Stromal cell of bone marrow (primary cell): ENCODE measurements around the gene PODXL2.
"Not testable (repeated sequence)": the region's sequence is repeated elsewhere in the genome, so short reads cannot be mapped to it uniquely, and the experiment has no call there.

ENCODE experiments used
- DNase-seq: peaks from one replicate; pipeline ENCODE4 v3.0.0-alpha.2; 2012; ENCODE audit warnings: low read depth

PODXL2 gene

DNA sequence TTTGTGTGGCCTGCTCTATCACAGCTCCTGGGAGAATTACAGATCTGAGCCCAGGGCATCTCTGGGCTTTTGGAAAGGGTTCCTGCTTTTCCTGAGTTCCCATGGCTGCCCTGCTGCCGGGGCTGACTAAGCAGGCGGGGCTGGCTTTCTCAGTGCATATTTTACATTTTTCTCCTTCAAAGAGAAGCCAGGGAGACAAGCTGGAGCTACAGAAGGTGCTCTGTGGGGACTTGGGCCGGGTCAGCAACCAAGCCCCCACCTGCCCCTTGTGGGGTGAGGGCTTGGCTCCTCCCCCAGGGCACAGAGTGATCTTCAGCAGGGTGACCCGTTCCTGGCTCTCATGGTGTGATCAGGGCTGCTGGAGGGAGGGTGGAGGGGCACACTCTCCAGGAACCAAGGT is 61.1 kb downstream of the PODXL2 start:
- DNase-seq, result peak; percentile 28

DNA sequence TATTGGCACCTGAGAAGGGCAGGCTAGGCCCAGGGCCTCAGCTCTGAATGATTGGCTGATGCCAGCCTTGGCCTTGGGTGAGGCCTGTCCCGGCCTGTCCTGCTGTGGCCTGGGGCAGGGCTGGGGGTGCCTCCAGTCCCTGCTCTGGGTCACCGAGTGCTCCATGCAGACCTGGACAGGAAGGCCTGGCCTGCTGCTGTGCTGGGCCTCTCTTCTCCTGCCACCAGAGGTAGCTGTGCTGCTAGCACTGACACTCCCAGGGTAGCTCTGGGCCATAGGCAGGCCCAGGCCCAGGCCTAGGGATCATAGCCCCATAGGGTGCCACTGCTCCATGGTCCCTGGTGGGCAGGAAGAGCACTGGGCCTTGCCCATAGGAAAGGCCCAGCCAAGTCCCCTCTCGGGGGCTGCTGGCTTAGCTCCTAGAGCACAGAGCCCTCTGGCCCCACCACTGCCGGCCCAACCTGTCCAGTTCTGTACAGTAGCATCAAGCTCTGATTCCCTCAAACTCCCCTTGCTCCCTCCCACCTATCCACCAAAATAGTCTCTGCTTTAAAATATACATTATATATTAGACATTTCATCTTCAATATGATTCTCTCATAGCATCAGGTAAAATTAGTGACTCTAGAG is 62.0 kb downstream of the PODXL2 start:
- DNase-seq, result peak; percentile 26

DNA sequence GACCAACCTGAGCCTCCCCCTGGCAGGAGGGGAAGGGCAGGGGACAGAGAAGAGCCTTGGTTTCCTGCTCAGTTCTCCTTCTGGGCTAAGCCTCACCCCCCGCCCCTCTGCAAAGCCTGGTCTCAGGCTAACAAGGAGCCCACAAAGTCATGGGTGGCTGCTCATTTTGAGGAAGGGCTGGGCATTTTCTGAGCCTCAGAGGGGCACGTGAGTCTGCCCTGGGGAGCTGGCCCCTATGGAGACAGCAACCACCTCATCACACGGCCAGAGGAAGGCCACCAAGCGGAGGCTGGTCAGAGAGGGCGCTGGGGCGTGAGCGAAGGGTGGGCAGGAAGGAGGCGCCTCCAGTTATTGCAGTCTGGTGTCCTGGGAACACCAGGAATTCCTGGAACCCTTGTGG is 62.5 kb downstream of the PODXL2 start:
- no peak for DNase-seq

DNA sequence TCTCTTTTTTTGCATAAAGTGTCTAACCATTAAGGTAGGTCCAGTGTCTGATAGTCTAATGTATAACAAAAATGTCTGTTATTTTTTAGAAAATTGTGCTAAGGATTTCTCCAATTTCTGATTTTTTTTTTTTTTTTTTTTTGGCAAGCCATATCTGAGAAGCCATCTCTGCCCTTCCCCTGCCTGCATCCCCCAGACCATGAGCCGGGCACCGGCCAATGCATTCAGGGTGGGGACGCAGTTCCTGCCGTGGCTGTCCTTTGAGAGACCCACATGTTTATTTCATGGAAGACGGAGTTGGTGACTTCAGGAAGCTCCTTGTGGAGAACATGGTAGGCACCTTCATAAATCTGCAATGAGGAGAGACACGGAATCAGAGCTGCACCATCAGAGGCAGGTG is 63.0 kb downstream of the PODXL2 start:
- no peak for DNase-seq

DNA sequence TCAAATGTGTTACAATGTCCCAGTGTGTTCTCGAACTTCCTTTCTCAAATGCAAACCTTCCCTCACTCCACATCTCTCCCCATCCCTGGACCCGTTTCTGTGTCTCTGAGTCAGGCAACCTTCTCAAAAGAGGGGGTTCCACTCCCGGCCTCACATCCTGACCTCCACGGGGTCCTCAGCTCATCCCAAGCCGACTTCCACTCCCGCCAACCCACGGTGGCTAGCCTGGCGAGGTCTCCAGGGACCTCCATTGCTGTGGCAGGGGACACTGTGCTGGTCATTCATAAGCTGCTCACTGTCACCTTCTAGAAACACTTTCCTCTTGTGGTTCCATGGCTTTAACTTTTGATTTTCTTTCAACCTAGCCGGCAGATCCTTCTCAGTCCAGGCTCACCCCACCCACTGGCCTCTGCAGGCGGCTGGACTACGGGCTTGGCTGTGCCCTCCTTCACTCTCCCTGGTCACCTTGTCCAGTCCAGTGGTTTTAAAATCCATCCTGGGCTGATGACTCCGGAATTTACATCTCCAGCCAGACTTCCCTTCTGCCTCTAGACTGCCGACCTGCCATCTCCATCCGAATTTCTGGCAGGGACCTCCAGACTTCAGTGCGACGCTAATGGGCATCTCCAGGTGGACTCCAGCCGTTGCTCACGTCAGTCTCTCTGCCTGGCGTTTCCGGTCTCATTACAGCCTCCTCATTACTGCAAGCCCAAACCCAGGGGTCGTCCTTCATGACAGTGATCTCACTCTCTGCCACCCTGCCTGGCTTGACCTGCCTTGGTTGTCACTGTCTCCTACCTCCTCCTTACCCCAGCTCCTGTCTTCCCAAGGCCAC is 63.7 kb downstream of the PODXL2 start:
- no peak for DNase-seq

DNA sequence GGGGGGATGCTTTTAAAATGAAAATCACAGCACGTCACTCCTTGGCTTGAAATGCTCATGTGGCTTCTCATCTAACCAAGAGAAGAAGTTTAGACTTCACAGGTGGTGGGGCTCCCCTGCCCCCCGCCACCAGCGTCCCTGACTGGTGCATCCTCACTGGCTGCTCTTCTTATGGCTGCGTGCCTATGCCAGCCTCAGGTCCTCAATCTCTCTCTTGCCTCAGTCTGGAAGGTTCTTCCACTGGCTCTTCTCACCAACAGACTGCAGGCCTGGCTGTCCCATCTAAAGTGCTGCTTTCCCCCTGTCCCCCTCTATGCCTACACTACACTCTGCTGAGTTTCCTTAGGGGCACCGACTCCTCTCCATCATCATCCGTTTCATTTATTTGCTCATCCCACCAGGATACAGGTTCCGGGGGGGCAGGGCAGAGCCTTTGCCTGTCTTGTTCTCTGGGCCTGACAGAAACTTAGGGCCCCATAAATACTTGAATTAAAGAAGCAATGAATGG is 64.4 kb downstream of the PODXL2 start:
- DNase-seq, result no peak

DNA sequence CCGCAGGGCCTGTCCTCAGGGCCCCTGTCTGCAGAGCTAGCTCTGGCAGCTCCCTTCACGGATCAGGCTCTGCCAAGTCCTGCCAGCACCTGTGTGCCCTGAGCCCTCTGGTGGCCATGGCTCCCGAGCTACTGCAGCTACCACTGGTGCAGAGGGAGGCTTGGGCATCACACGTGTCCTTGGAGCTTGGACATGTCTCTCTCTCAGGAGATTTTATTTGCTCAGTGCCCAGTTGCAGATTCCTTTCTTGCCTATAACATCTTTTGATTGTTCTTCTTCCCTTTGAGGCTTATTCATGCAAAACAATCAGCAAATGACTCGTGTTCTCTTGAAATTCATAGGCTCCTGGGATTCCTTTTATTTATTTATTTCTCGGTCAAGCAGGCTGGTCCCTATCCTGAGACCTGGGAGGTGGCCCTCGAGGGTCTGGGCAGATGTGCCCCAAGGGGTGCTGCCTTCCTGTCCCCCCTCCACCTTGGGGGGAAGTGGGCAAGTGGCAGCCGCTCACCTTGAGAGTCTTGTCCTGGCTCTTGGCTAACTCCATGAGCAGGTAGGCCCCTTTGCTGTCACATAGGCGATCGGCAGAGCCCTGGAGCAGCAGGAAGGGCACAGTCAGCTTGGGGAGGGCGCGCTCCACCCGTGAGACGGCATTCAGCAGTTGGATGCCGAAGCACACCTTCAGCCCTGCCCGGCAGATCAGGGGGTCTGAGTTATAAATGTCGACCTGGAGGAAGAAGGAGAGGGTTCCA is 65.7 kb downstream of the PODXL2 start:
- no peak for DNase-seq

DNA sequence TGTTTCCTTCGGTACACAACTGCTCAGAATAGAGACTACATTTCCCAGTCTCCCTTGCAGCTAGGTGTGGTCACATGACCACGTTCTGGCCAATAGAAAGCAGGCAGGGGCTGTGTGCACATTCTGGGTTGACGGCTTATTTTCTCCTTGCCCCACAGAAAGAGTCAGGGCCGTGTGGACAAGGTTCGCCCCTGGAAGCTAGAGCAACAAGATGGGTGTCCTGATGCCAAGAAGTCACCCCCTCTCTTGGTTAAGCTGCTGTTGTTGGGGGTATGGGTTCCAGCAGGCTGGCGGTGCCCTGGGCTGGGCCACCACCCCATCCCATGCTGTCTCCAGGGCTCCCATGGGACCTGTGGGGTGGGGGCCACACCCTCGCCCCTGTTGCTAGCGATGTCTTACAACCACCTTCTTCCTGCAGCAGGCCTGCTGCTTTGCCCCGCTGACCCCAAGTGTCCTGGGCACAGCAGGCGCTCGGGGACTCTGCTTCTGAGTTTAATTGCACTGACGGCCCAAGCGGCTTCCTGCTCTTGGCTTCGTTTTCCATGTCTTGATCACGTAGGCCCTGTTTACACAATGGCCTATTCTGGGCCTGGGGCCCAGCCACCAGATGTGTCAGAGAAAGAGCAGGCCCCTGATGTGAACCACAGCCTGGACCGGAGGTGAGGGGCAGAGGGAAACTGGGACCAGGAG is 68.7 kb downstream of the PODXL2 start:
- peak; percentile 86 for DNase-seq

DNA sequence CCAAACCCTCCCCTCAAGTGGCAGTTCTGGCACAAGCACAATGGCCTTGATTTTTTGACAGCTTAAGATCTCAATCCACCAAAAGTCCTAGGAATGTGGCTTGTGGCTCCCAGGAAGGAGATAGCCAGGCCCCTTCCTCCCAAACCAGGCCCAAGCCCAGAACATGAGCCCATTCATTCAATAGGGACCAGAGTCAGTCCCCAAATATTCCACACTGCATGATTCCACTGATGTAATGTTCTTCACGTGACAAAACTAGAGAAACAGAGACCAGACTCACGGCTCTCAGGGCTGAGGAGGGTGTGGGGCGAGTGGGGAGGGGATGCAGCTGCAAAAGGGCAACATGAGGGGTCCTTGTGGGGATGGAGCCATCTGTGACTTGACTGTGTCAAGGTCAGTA is 69.3 kb downstream of the PODXL2 start:
- no peak for DNase-seq

DNA sequence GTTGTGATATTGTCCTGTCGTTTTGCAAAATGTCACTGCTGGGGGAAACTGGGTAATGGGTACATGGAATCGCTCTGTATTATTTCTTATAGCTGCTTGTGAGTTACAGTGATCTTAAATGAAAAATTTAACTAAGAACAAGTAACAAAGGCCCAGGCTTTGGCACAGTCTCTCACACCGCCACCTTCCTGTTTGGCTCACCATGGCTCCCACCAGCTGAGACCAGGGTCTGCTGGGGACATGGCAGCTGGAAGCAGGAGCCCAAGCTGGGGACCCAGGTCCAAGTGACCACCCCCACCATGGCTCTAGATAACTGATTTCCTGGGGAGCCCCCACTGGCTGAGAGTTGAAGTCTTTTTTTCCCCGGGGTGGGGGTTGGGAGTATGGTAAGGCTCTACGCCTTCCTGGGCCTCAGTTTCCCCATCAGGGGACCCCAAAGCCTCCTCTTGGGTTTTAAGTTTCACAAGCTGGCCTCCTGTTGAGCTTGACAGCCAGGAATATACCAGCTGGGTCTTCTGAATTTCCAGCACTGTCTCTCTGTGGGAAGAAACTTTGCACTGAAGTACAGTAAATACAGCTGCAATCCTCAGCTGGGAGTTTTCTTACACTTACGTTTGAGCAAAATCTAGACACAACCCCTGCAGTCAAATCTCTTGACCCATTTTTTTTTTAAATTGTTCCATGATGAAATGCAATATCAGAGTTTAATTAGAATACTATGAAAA is 69.9 kb downstream of the PODXL2 start:
- DNase-seq, result no peak

DNA sequence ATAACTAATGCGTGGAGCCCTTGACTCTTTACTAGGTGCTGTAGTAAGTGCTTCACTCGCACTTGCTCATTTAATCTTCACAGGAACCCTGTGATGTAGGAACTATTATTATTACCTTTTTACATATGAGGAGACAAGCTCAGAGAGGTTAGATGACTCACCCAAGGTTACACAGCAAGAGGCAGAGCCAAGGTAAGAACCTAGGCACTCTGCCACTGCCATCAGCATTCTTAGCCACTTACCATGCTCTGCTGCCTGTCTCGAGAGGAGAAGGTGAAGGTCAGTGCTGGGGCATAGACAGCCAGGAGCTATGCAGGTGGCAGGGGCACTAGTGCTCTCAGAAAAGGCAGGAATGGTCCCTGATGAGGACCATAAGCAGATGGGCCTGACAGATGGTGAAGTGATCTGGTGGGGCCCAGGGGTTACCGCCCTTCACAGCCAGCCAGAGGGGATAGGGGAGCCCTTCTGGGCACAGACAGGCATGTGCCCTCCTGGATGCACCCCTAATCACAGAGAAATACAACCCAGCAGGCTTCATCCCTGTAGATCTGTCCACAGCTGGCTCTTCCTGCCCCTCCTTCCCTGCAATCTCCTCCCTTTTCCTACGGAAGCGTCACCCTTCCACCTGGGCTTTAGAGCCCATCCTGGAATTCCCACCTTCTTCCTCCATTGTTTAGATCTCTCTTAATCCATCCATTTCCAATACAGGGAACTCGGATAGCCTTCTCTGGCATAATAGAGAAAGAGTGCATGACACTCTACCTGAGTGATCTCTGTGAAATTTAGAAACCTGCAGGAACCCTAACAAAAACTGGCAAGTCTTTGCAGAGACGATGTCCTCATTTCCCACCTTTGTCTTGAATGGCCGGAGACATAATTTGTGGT is 70.7 kb downstream of the PODXL2 start:
- no peak for DNase-seq

DNA sequence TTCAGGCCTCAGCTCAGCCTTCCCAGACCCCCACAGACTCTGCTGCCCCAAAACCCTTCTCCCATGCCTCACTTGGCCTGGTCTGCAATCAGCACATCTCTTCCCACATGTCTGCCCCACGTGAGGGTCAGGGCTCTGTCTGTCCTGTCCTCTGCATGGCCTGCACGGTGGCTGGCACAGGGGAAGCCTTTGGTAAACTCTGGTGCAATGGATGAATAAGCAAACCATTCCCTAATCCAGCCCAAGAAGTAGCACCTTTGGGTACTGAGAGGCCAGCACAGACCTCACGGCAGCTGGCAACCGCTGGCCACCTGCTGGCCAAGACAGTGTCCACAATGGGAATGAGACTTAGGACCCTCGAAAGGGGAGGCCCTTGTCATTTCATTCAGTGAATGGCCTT is 71.4 kb downstream of the PODXL2 start:
- DNase-seq, result no peak

DNA sequence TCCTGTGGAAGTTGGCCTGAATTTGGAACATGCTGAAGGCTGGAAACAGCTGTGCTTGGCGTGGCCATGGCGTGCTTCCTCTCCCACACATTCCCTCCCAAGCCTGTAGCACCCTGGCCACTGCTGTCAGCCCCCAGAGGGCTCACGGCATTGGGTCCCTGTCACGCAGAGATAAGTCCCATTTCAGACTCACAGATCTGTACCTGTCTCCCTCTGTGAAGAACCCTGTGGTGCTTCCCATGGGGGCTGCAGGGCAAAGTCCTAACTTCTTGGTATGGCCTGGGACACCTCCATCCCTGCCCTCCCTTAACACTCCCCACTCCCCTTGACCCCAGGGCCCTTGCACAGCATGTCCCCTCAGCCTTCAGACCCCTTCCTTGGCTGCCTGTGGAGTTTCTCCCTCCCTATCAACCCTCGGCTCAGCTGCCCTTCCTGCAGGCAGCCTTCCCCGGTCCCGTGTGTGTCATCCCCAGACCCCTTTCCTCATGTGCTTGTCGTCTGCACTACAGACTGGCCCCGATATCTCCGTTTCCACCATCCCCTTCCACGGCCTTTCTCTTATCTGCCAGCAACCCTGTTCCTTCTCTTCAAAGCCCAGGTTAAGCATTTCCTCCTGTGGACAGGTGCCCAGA is 72.4 kb downstream of the PODXL2 start:
- no peak for DNase-seq

DNA sequence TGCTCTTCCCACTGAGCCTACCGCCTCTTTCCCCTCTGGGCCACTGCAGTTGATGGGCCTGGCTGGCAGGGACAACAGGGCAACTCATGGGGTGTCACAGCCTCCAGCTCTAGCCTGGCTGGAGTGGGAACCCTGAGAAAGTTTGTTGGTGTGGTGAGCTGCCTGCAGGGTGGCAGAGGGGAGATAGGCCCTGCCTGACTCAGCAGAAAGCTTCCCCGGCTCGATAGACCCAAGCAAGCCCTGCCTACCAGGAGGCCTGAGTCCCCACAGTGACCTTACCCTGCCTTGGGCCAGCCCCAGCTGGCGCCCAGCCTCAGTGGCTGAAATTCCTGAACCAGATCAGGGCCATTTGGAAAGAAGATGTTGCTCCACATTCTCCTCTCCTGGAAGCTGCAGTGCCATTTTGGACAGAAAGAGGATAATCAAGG is 73.2 kb downstream of the PODXL2 start:
- no peak for DNase-seq

DNA sequence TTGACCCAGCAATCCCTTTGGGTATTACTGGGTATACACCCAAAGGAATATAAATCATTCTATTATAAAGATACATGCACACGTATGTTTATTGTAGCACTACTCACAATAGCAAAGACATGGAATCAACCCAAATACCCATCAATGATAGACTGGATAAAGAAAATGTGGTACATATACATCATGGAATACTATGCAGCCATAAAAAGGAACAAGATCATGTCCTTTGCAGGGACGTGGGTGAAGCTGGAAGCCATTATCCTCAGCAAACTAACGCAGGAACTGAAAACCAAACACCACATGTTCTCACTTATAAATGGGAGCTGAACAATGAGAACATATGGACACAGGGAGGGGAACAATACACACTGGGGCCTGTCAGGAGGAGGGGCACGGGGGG is 75.9 kb downstream of the PODXL2 start:
- not testable (repeated sequence) for DNase-seq

DNA sequence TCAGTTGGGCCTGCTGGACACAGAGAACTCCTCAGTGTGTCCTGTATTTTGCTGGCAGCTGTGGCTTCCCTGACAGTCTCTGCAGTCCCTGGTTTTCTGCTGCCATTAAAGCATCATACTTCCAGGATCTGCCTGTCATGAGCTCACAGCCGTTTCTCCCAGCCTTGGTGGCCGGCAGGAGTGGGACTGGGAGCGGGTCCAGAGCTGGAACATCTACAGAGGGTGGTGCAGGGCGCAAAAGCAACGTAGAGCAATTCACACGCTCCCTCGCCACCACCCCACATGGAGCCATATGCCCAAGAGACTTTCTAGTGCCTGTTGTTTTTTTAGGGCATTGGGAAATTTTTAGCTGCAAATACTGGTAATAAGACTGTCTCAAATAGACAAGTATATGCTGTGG is 77.3 kb downstream of the PODXL2 start:
- DNase-seq, result no peak

DNA sequence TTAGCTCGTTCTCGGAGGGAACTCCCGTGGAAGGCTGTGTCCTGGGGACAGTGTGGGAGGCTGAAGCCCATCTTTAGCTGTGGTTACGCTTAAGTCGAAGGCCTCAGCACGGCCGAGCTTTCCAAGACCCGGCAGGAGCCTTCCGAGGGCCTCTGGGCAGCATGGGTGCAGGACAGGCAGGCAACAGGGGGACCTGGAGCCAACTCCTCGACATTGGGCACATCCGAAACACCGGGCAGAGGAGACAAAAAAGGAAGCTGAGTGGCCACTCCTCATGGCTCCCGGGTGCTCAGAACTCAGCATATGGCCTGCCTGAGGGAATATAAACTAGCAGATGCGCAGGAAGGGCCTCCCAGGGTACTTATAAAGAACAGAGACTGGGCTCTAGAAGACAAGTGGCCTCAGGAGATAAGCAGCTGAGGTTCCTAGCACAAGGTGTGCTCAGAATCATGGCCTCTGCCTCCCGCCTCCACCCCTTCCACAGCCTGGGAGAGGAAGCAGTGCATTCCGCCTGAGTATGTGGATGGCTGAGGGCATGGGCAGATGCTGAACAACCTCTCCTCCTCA is 77.9 kb downstream of the PODXL2 start:
- DNase-seq, result no peak

DNA sequence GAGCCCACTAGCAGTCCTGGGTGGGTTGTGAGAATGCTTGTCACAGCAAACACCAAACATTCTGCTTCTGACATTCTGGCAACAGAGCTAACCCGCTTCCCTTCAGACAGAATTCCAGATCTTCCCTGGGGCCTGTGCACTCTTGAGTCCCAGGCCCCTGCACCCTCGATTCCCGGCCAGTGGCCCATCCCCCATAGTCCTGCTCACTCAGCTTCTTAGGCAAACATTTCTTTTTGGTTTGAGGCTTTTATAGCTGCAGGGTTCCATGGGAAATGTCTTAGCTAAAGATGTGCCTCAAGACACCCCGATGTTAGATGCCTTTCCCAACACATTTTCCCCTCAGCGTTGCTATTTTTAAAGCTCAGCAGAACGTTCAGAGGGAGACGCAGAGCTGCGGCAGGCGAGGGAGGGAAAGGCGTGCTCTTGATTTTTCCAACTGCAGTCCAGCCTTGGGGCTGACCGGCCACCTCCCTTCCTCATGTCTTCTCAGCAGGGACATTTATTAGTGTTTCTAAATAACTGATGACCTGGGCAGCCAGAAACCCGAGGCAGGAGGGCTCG is 78.9 kb downstream of the PODXL2 start:
- DNase-seq, result no peak

DNA sequence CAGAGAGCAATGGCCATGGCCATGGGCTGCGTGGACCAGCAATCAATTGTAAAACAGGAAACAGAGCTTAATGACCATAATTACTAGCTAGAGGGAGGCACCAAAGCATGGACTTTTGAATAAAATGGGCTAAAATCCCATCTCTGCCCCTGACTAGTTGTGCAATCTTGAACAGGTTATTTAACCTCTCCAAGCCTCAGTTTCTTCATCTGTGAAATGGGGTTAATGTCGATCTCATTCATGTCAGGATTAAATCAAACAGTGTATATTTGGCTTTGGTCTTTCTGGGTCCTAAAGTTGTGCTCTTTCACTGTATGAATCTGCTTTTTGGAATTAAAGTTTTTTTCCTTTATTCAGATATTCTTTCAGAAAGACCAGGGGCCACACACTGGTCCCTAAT is 79.9 kb downstream of the PODXL2 start:
- DNase-seq, result no peak
